ENCODE results near the gene PRKCE.

DNA sequence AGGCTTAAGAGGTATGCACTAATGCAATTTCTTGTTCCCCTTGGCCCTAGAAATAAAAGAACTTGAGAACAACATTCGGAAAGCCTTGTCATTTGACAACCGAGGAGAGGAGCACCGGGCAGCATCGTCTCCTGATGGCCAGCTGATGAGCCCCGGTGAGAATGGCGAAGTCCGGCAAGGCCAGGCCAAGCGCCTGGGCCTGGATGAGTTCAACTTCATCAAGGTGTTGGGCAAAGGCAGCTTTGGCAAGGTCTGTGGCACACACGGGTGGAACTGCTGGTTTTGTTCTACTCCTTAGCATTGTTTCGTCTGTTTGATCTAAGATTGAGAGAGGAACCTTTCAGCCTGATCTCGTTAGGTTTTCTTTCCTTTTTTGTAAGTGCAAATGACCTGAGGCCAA lies 355.9 kb downstream of the PRKCE start:
- TF ChIP-seq CEBPB (IDR thresholded peaks at IDR 0.05; ENCODE audit: low read depth, low read length) (no peak), EZH2 (IDR thresholded peaks at IDR 0.05; ENCODE audit: low read depth, low read length, severe bottlenecking) (no peak), POLR2A (IDR thresholded peaks at IDR 0.05; ENCODE audit: control extremely low read depth in 1 of 2, low read depth in 2 of 2, low read length in 2 of 2) (no peak), EP300 (IDR thresholded peaks at IDR 0.05; ENCODE audit: borderline replicate concordance in 1 of 2, low read depth in 2 of 2, low read length in 2 of 2) (no peak), SP1 (IDR thresholded peaks at IDR 0.05; ENCODE audit: low read depth, low read length) (no peak), RAD21 (IDR thresholded peaks at IDR 0.05 in 1 of 2, conservative IDR thresholded peaks at IDR 0.05 in 1 of 2; ENCODE audit: low read depth in 2 of 2, low read length in 2 of 2) (no peak), GABPA (IDR thresholded peaks at IDR 0.05; ENCODE audit: borderline replicate concordance, insufficient read depth, low read length) (no peak), SIX5 (IDR thresholded peaks at IDR 0.05; ENCODE audit: low read depth, low read length) (no peak), ASH2L (IDR thresholded peaks at IDR 0.05; ENCODE audit: low read length) (no peak), ZNF274 (IDR thresholded peaks at IDR 0.05; ENCODE audit: borderline replicate concordance, extremely low read depth, low read length) (no peak)
- TF ChIP-seq, protein P1, sequence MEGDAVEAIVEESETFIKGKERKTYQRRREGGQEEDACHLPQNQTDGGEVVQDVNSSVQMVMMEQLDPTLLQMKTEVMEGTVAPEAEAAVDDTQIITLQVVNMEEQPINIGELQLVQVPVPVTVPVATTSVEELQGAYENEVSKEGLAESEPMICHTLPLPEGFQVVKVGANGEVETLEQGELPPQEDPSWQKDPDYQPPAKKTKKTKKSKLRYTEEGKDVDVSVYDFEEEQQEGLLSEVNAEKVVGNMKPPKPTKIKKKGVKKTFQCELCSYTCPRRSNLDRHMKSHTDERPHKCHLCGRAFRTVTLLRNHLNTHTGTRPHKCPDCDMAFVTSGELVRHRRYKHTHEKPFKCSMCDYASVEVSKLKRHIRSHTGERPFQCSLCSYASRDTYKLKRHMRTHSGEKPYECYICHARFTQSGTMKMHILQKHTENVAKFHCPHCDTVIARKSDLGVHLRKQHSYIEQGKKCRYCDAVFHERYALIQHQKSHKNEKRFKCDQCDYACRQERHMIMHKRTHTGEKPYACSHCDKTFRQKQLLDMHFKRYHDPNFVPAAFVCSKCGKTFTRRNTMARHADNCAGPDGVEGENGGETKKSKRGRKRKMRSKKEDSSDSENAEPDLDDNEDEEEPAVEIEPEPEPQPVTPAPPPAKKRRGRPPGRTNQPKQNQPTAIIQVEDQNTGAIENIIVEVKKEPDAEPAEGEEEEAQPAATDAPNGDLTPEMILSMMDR (IDR thresholded peaks at IDR 0.05; ENCODE audit: control extremely low read depth in 1 of 3, insufficient read depth in 1 of 3, low read depth in 1 of 3, low read length in 3 of 3) = no peak
- TF ChIP-seq, protein P2, sequence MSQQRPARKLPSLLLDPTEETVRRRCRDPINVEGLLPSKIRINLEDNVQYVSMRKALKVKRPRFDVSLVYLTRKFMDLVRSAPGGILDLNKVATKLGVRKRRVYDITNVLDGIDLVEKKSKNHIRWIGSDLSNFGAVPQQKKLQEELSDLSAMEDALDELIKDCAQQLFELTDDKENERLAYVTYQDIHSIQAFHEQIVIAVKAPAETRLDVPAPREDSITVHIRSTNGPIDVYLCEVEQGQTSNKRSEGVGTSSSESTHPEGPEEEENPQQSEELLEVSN (IDR thresholded peaks at IDR 0.05) = no peak
